Fibroblast of pulmonary artery (primary cell): Measurements from ENCODE around the gene MDM4.
"Not testable (repeated sequence)": the region's sequence is repeated elsewhere in the genome, so short reads cannot be mapped to it uniquely, and the experiment has no call there.

Source experiments
- DNase-seq: peaks from one replicate; pipeline ENCODE4 v3.0.0-alpha.2; 2010; ENCODE audit warnings: low read depth
- H3K4me3 ChIP-seq: replicated peaks from 2 replicates; pipeline ENCODE4 v1.5.1; 2011; ENCODE audit warnings: low read depth, mild to moderate bottlenecking, control low read depth, low read length, moderate library complexity
- TF ChIP-seq, protein P1 (sequence below): IDR thresholded peaks from 2 replicates; pipeline ENCODE4 v1.5.1; 2011; ENCODE audit warnings: mild to moderate bottlenecking, control low read depth, low read length, inconsistent platforms; ENCODE audit errors: missing control alignments

The MDM4 gene

GRCh38 chr1:204568576-204569315 lies 52.5 kb downstream of the MDM4 start:
- TF ChIP-seq, protein P1, sequence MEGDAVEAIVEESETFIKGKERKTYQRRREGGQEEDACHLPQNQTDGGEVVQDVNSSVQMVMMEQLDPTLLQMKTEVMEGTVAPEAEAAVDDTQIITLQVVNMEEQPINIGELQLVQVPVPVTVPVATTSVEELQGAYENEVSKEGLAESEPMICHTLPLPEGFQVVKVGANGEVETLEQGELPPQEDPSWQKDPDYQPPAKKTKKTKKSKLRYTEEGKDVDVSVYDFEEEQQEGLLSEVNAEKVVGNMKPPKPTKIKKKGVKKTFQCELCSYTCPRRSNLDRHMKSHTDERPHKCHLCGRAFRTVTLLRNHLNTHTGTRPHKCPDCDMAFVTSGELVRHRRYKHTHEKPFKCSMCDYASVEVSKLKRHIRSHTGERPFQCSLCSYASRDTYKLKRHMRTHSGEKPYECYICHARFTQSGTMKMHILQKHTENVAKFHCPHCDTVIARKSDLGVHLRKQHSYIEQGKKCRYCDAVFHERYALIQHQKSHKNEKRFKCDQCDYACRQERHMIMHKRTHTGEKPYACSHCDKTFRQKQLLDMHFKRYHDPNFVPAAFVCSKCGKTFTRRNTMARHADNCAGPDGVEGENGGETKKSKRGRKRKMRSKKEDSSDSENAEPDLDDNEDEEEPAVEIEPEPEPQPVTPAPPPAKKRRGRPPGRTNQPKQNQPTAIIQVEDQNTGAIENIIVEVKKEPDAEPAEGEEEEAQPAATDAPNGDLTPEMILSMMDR: no peak
- no peak overlapping the region for H3K4me3 ChIP-seq
- no peak for DNase-seq

DNA sequence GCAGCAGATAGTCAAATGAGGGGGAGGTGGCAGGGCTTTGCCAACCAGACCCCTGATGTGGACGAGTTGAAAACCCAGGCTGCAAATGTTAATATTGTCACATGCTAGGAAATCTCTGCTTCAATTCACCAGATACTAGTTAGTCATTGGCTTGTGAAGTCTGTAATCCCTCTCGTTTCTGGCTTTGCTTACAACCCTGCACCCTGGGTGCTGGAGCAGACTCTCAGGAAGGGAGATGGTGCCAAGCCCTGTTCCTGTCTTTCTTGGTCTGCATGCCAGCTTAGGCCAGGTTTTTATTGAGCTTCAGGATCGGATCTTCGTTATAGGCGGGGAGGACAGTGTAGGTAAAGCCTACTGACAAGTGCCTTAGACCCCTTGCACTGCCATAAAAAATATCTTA lies 53.3 kb downstream of the MDM4 start:
- H3K4me3 ChIP-seq: no peak overlapping the region
- TF ChIP-seq, protein P1: no peak
- DNase-seq: no peak

GRCh38 chr1:204570021-204570420 lies 53.8 kb downstream of the MDM4 start:
- DNase-seq, H3K4me3 ChIP-seq: not testable (repeated sequence)

DNA sequence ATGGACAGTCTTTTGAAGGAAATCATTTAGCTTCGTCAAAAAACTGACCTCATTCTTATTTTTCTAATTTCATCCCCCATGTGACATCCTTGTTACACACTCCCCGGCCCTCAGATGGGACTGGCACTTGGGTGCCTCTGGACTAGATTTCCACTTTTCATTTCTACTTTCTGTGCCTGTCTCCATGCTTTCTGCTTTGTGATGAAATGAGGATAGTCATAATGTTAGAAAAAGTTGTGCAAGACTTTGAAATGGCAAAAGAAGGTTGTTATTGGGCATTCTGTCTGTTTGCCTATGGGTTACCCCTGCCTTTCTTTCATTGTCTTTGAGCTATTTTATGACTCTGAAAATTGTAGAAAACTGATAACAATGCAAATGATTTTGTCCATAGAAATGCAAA lies 54.9 kb downstream of the MDM4 start:
- no peak for DNase-seq
- H3K4me3 ChIP-seq: no peak overlapping the region
- TF ChIP-seq, protein P1: no peak

GRCh38 chr1:204571631-204572030 lies 55.4 kb downstream of the MDM4 start:
- DNase-seq: no peak
- no peak overlapping the region for H3K4me3 ChIP-seq
- TF ChIP-seq, protein P1: no peak

DNA sequence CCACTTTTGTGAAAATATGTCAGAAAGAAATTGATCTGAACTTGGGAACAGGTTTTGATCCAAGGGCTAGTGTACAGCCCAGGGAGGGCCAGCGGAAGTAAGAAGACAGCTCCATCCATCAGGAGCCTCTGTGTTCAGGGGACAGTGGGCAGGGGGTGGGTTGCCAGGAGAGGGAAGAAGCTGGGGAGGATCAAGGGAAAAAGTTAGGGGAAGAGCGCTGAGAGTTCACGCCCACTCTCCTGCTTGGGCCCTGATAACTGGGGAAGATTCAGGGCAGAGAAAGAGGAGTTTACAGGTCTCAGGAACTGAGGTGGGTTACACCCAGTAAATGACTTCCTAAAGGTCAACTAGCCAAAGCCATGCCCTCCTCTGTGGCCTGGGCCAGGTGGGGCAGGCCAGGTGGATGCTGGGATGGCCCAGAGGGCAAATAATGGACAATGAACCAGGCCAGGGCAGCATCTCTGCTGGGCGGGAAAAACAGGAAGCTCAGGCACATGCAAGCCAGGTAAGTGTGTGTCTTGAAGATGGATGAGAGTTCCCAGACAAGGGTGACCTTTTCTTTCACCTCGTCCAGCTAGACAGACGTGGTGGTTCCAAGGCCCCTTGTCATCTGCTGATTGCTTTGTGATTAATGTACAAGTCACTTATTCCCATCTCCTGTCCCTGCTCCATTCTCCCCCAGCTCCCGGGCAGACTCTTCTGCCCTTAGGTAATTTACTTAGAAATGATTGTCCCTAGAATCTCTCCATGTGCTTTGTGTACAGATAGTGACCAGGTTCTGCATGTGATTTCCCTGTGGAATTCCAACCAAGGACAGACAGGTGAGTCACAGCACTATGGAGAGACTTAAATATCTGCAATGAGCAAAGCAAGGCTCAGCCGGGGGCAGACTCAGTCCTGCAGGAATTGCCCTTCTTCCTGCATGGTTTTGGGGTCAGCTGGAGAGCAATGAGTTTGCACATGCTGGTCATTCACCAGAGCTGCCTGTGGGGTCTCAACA lies 57.0 kb downstream of the MDM4 start:
- TF ChIP-seq, protein P1: no peak
- H3K4me3 ChIP-seq: no peak overlapping the region
- DNase-seq: no peak

GRCh38 chr1:204574016-204574864 lies 58.0 kb downstream of the MDM4 start:
- no peak for DNase-seq
- TF ChIP-seq, protein P1: no peak
- no peak overlapping the region for H3K4me3 ChIP-seq
